IgD-negative memory B cell (primary cell): ENCODE data around the gene POMGNT1. TPM values are rescaled to one million over a fixed set of nuclear protein-coding genes. Genes with fewer than 3 reads are reported as not detected.
A peak's percentile ranks its signal among the peaks of the same experiment; 100 is the strongest.

Experiments
- H3K27ac Mint-ChIP-seq, 3 donors: one replicate each; pipeline ENCODE4 v1.8.0; 2020 to 2022; ENCODE audit warnings: mild to moderate bottlenecking in 3 of 3, mixed read lengths in 3 of 3, moderate library complexity in 1 of 3
- H3K27me3 Mint-ChIP-seq: one replicate; pipeline ENCODE4 v1.8.0; 2021; ENCODE audit warnings: mixed read lengths
- H3K36me3 Mint-ChIP-seq: one replicate; pipeline ENCODE4 v1.8.0; 2020; ENCODE audit warnings: mild to moderate bottlenecking, mixed read lengths
- H3K4me1 Mint-ChIP-seq, 3 donors: one replicate each; pipeline ENCODE4 v1.8.0; 2020 to 2022; ENCODE audit warnings: mixed read lengths in 3 of 3, mild to moderate bottlenecking in 1 of 3
- H3K4me3 Mint-ChIP-seq, 4 donors: one replicate each; pipeline ENCODE4 v1.8.0; 2020 to 2022; ENCODE audit warnings: mild to moderate bottlenecking in 4 of 4, mixed read lengths in 4 of 4, moderate library complexity in 3 of 4
- H3K9me3 Mint-ChIP-seq, 3 donors: one replicate each; pipeline ENCODE4 v1.8.0; 2020 to 2021; ENCODE audit warnings: mixed read lengths in 3 of 3, mild to moderate bottlenecking in 1 of 3
- polyA plus RNA-seq: library from polyadenylated mRNA; unstranded; fragments of 300-500 nt; fragmentation: Illumina TruSeq; gene quantifications from one replicate; pipeline ENCODE4 v1.2.3, GENCODE V29; 2021

The POMGNT1 gene
- polyA plus RNA-seq, 1 donor from 2014 or later = 25.2 TPM

GRCh38 chr1:46221749-46222148 lies 23.5 kb upstream of the POMGNT1 start:
- H3K27ac Mint-ChIP-seq = no peak overlapping the region
- H3K27me3 Mint-ChIP-seq = peaks cover 6% of the 10 kb centered on the region
- peaks cover 0 to 5% (median 4%) of the 10 kb centered on the region in 3 donors for H3K4me1 Mint-ChIP-seq
- H3K36me3 Mint-ChIP-seq = no peaks in the 10 kb centered on the region
- H3K4me3 Mint-ChIP-seq = no peak overlapping the region
- H3K9me3 Mint-ChIP-seq = peaks cover 0 to under 1% (median 0%) of the 10 kb centered on the region in 3 donors

GRCh38 chr1:46220808-46221207 lies 22.6 kb upstream of the POMGNT1 start:
- Mint-ChIP-seq H3K4me1 (peaks cover 0 to 5% (median 4%) of the 10 kb centered on the region in 3 donors), H3K4me3 (no peak overlapping the region), H3K27ac (no peak overlapping the region), H3K27me3 (peaks cover 6% of the 10 kb centered on the region), H3K9me3 (peaks cover 0 to 3% (median 0%) of the 10 kb centered on the region in 3 donors), H3K36me3 (no peaks in the 10 kb centered on the region)

- Mint-ChIP-seq H3K36me3 (no peaks in the 10 kb centered on the region), H3K27ac (no peak overlapping the region), H3K9me3 (peaks cover 0 to 3% (median 0%) of the 10 kb centered on the region in 3 donors), H3K4me3 (no peak overlapping the region), H3K4me1 (peaks cover 0 to 5% (median 4%) of the 10 kb centered on the region in 3 donors), H3K27me3 (peaks cover 7% of the 10 kb centered on the region)
Observed at GRCh38 chr1:46219551-46220520, 21.6 kb upstream of the POMGNT1 start.

- Mint-ChIP-seq H3K4me1 (peaks cover 0 to 2% (median 1%) of the 10 kb centered on the region in 3 donors), H3K27me3 (peaks cover 7% of the 10 kb centered on the region), H3K27ac (no peak overlapping the region)
Observed at GRCh38 chr1:46218443-46218842, 20.2 kb upstream of the POMGNT1 start.

GRCh38 chr1:46215504-46215903 lies 17.3 kb upstream of the POMGNT1 start:
- Mint-ChIP-seq H3K4me1 (no peaks in the 10 kb centered on the region), H3K27ac (no peak overlapping the region), H3K9me3 (peaks cover 0 to 3% (median 0%) of the 10 kb centered on the region in 3 donors), H3K4me3 (no peak overlapping the region), H3K36me3 (no peaks in the 10 kb centered on the region), H3K27me3 (peaks cover 3% of the 10 kb centered on the region)

More at GRCh38 chr1:46218443-46218842, 20.2 kb upstream of the POMGNT1 start:
- H3K9me3 Mint-ChIP-seq = peaks cover 0 to 3% (median 0%) of the 10 kb centered on the region in 3 donors
- H3K4me3 Mint-ChIP-seq = no peak overlapping the region
- no peaks in the 10 kb centered on the region for H3K36me3 Mint-ChIP-seq

GRCh38 chr1:46211051-46211450 lies 12.8 kb upstream of the POMGNT1 start:
- no peaks in the 10 kb centered on the region for H3K9me3 Mint-ChIP-seq
- no peaks in the 10 kb centered on the region for H3K36me3 Mint-ChIP-seq
- peaks cover 4% of the 10 kb centered on the region for H3K27me3 Mint-ChIP-seq
- no peaks in the 10 kb centered on the region for H3K4me1 Mint-ChIP-seq
- H3K4me3 Mint-ChIP-seq = no peak overlapping the region
- no peak overlapping the region for H3K27ac Mint-ChIP-seq

- no peaks in the 10 kb centered on the region for H3K4me1 Mint-ChIP-seq
- H3K27ac Mint-ChIP-seq = no peak overlapping the region
- peaks cover 4% of the 10 kb centered on the region for H3K27me3 Mint-ChIP-seq
- H3K4me3 Mint-ChIP-seq = no peak overlapping the region
- no peaks in the 10 kb centered on the region for H3K36me3 Mint-ChIP-seq
- no peaks in the 10 kb centered on the region for H3K9me3 Mint-ChIP-seq
Observed at GRCh38 chr1:46210561-46210960, 12.3 kb upstream of the POMGNT1 start.

GRCh38 chr1:46206399-46206798 lies 8.2 kb upstream of the POMGNT1 start:
- H3K27me3 Mint-ChIP-seq = peaks cover 11% of the 10 kb centered on the region
- peaks cover 2% of the 10 kb centered on the region for H3K36me3 Mint-ChIP-seq
- no peak overlapping the region for H3K4me3 Mint-ChIP-seq
- no peaks in the 10 kb centered on the region for H3K9me3 Mint-ChIP-seq
- no peak overlapping the region for H3K27ac Mint-ChIP-seq
- peaks cover 4% of the 10 kb centered on the region in 3 donors for H3K4me1 Mint-ChIP-seq

GRCh38 chr1:46205791-46206190 lies 7.6 kb upstream of the POMGNT1 start:
- Mint-ChIP-seq H3K4me1 (peaks cover 4% of the 10 kb centered on the region in 3 donors), H3K36me3 (peaks cover 2% of the 10 kb centered on the region), H3K9me3 (no peaks in the 10 kb centered on the region), H3K27ac (no peak overlapping the region), H3K27me3 (peaks cover 11% of the 10 kb centered on the region), H3K4me3 (peak overlapping the region in 1 of 4 donors; percentile 3)

- H3K9me3 Mint-ChIP-seq = no peaks in the 10 kb centered on the region
- H3K4me1 Mint-ChIP-seq = peaks cover 4 to 6% (median 4%) of the 10 kb centered on the region in 3 donors
- peak overlapping the region in 1 of 4 donors; percentile 75 for H3K4me3 Mint-ChIP-seq
- H3K27ac Mint-ChIP-seq = no peak overlapping the region
- H3K36me3 Mint-ChIP-seq = peaks cover 2% of the 10 kb centered on the region
- H3K27me3 Mint-ChIP-seq = peaks cover 11% of the 10 kb centered on the region
Observed at GRCh38 chr1:46205141-46205540, 6.9 kb upstream of the POMGNT1 start.

GRCh38 chr1:46204406-46204742 lies 6.1 kb upstream of the POMGNT1 start:
- H3K4me3 Mint-ChIP-seq = peak overlapping the region in 1 of 4 donors; percentile 13
- H3K4me1 Mint-ChIP-seq = peaks cover 4 to 9% (median 6%) of the 10 kb centered on the region in 3 donors
- peaks cover 11% of the 10 kb centered on the region for H3K27me3 Mint-ChIP-seq
- peaks cover 2% of the 10 kb centered on the region for H3K36me3 Mint-ChIP-seq
- no peaks in the 10 kb centered on the region for H3K9me3 Mint-ChIP-seq
- no peak overlapping the region for H3K27ac Mint-ChIP-seq

GRCh38 chr1:46203738-46204405 lies 5.6 kb upstream of the POMGNT1 start:
- Mint-ChIP-seq H3K27ac (peak overlapping the region in 1 of 3 donors; percentile 63), H3K4me3 (peak overlapping the region in 2 of 4 donors; percentile 13 to 39), H3K27me3 (peaks cover 10% of the 10 kb centered on the region), H3K36me3 (peaks cover 2% of the 10 kb centered on the region), H3K9me3 (no peaks in the 10 kb centered on the region), H3K4me1 (peaks cover 6 to 13% (median 9%) of the 10 kb centered on the region in 3 donors)

- Mint-ChIP-seq H3K9me3 (no peaks in the 10 kb centered on the region), H3K27me3 (peaks cover 8% of the 10 kb centered on the region), H3K4me3 (peak overlapping the region; percentile 78 to 88 (median 86)), H3K27ac (no peak overlapping the region), H3K4me1 (peaks cover 11 to 18% (median 13%) of the 10 kb centered on the region in 3 donors), H3K36me3 (peaks cover 2% of the 10 kb centered on the region)
Observed at GRCh38 chr1:46199233-46199749, 1.1 kb upstream of the POMGNT1 start.

GRCh38 chr1:46197560-46197963 lies 672 bp downstream of the POMGNT1 start:
- peak overlapping the region; percentile 78 to 88 (median 88) for H3K4me3 Mint-ChIP-seq
- peaks cover under 1% of the 10 kb centered on the region for H3K27me3 Mint-ChIP-seq
- peaks cover 7 to 14% (median 8%) of the 10 kb centered on the region in 3 donors for H3K4me1 Mint-ChIP-seq
- H3K27ac Mint-ChIP-seq = peak overlapping the region in 1 of 3 donors; percentile 39
- no peaks in the 10 kb centered on the region for H3K36me3 Mint-ChIP-seq
- H3K9me3 Mint-ChIP-seq = no peaks in the 10 kb centered on the region

- Mint-ChIP-seq H3K27me3 (no peaks in the 10 kb centered on the region), H3K4me3 (peak overlapping the region in 2 of 4 donors; percentile 41 to 88), H3K36me3 (no peaks in the 10 kb centered on the region), H3K9me3 (no peaks in the 10 kb centered on the region), H3K4me1 (peaks cover 7 to 14% (median 8%) of the 10 kb centered on the region in 3 donors), H3K27ac (no peak overlapping the region)
Observed at GRCh38 chr1:46196609-46197008, 1.6 kb downstream of the POMGNT1 start.
